GM12878 (cell line): Measurements from ENCODE around the gene CLASP1. TPM values are rescaled to one million over a fixed set of nuclear protein-coding genes. Genes with fewer than 3 reads are reported as not detected.

Experiments used
- ATAC-seq: fragments of 200-7000 bp; cut with Tn5 transposase; 3 replicates; pipeline ENCODE4 v1.9.1; 2020; ENCODE audit warnings: mild to moderate bottlenecking, moderate library complexity
- BruUV-seq: library from RNA; stranded (reverse); fragments of 400-500 nt; replicated peaks from 2 replicates; lab custom pipeline; 2021; lab: Mats Ljungman, UMichigan
- CTCF ChIA-PET: fragments of 300-600 bp; sonication (Branson Sonifier 250); formaldehyde crosslinking; extraction: SDS; loops from one replicate; lab custom pipeline; 2021; ENCODE audit warnings: inconsistent platforms; lab: Yijun Ruan, JAX
- POLR2A ChIA-PET: fragments of 350-600 bp; formaldehyde crosslinking; extraction: SDS; loops from one replicate; lab custom pipeline; 2021; ENCODE audit warnings: inconsistent platforms; lab: Charles Lee
- RAD21 ChIA-PET: fragments of 300-600 bp; sonication (Branson Sonifier 250); formaldehyde crosslinking; loops from one replicate; lab custom pipeline; 2023; ENCODE audit warnings: antibody characterized with exemption; ENCODE audit not compliant: unreplicated experiment; lab: Charles Lee
- SMC1A ChIA-PET: fragments of 300-600 bp; sonication (Branson Sonifier 250); formaldehyde crosslinking; loops from one replicate; lab custom pipeline; 2023; ENCODE audit not compliant: unreplicated experiment, uncharacterized antibody; lab: Charles Lee
- DNase-seq: peaks from one replicate; pipeline ENCODE4 v3.0.0-alpha.2; 2011; ENCODE audit warnings: low read depth, low spot score
- FAIRE-seq: peaks from 3 replicates; lab custom pipeline; 2011; peaks lifted over from hg19 to GRCh38; lab: Jason Lieb, UNC
- H2AFZ ChIP-seq: 2 replicates; pipeline ENCODE4 v1.6.0; 2011; ENCODE audit warnings: low read depth, low read length, control low read depth; ENCODE audit not compliant: control insufficient read depth
- H3K27ac ChIP-seq: 2 replicates; pipeline ENCODE4 v1.5.1; 2011; ENCODE audit warnings: control low read depth; ENCODE audit not compliant: control insufficient read depth, insufficient read depth
- H3K27me3 ChIP-seq, 2 experiments: replicated peaks in 1 of 2; 2 replicates each; pipeline versions ENCODE4 v1.6.0 to v1.6.1; 2011; ENCODE audit warnings: low read length in 1 of 2; ENCODE audit not compliant: control insufficient read depth in 2 of 2, insufficient read depth in 2 of 2
- H3K36me3 ChIP-seq, 2 experiments: 2 replicates each; pipeline ENCODE4 v1.5.1; 2011; ENCODE audit warnings: low read length in 1 of 2; ENCODE audit not compliant: control insufficient read depth in 2 of 2, insufficient read depth in 2 of 2
- H3K4me1 ChIP-seq: 2 replicates; pipeline ENCODE4 v1.6.1; 2011; ENCODE audit warnings: mild to moderate bottlenecking, low read length, moderate library complexity, mixed read lengths; ENCODE audit not compliant: control insufficient read depth, insufficient read depth
- H3K4me2 ChIP-seq: 2 replicates; pipeline ENCODE4 v1.6.0; 2011; ENCODE audit warnings: control low read depth; ENCODE audit not compliant: control insufficient read depth, insufficient read depth
- H3K4me3 ChIP-seq: fragments of 200-600 bp; sonication (generic); 2 replicates; pipeline ENCODE4 v1.5.1; 2016
- H3K79me2 ChIP-seq: 2 replicates; pipeline ENCODE4 v1.6.0; 2011; ENCODE audit warnings: low read length; ENCODE audit not compliant: control insufficient read depth, insufficient read depth
- H3K9ac ChIP-seq: 2 replicates; pipeline ENCODE4 v1.8.0; 2011; ENCODE audit warnings: low read length, control low read depth, mixed read lengths; ENCODE audit not compliant: control insufficient read depth, insufficient read depth
- H3K9me3 ChIP-seq: replicated peaks from 3 replicates; pipeline ENCODE4 v1.5.1; 2011; ENCODE audit warnings: mild to moderate bottlenecking, low read length; ENCODE audit not compliant: control insufficient read depth, insufficient read depth
- H4K20me1 ChIP-seq: 2 replicates; pipeline ENCODE4 v1.6.0; 2011; ENCODE audit not compliant: control insufficient read depth, insufficient read depth
- ETV6 ChIP-seq, 2 experiments: fragments of 450-650 bp in 1 of 2; IDR thresholded peaks in 1 of 2; conservative IDR thresholded peaks in 1 of 2; 2 replicates each; pipeline ENCODE4 v1.6.1; 2014; ENCODE audit warnings: antibody characterized with exemption in 1 of 2, borderline replicate concordance in 1 of 2, low read depth in 1 of 2, mild to moderate bottlenecking in 1 of 2, moderate library complexity in 1 of 2
- FOS ChIP-seq: IDR thresholded peaks from 3 replicates; pipeline ENCODE4 v1.6.1; 2011; ENCODE audit warnings: borderline replicate concordance; ENCODE audit not compliant: insufficient read length; ENCODE audit errors: extremely low read depth
- HDAC6 ChIP-seq: fragments of 200-600 bp; sonication (generic); IDR thresholded peaks from one replicate; pipeline ENCODE4 v1.8.0; 2017; ENCODE audit warnings: antibody characterized with exemption; ENCODE audit not compliant: unreplicated experiment
- IKZF1 ChIP-seq: fragments of 450-650 bp; conservative IDR thresholded peaks from 2 replicates; pipeline ENCODE4 v1.6.1; 2017; ENCODE audit warnings: antibody characterized with exemption, mild to moderate bottlenecking
- KLF5 ChIP-seq: fragments of 450-650 bp; IDR thresholded peaks from 2 replicates; pipeline ENCODE4 v1.6.1; 2014; ENCODE audit warnings: mild to moderate bottlenecking; ENCODE audit not compliant: partially characterized antibody
- TCF3 ChIP-seq: IDR thresholded peaks from 2 replicates; pipeline ENCODE4 v1.6.1; 2012; ENCODE audit warnings: low read depth, mild to moderate bottlenecking, low read length, borderline replicate concordance; ENCODE audit not compliant: insufficient read depth
- YBX1 ChIP-seq: fragments of 450-650 bp; IDR thresholded peaks from 2 replicates; pipeline ENCODE4 v1.6.1; 2016; ENCODE audit warnings: antibody characterized with exemption
- WGBS: methylation state at CpG from one replicate; pipeline ENCODE4 v1.1.6; 2016; ENCODE audit warnings: low lambda C conversion rate; ENCODE audit not compliant: insufficient replicate concordance, insufficient coverage; ENCODE audit errors: missing lambda C conversion rate; 5-methylcytosine and 5-hydroxymethylcytosine counted together
- in situ Hi-C: fragments of 300-500 bp; cut with MboI; formaldehyde crosslinking; loops from 9 replicates; pipeline ENCODE4 v1.14.3; 2018; ENCODE audit warnings: mixed read lengths
- intact Hi-C: fragments of 100-400 bp; cut with micrococcal nuclease; formaldehyde crosslinking; loops from one replicate; pipeline ENCODE4 v1.14.2; 2022; ENCODE audit not compliant: unreplicated experiment
- polyA plus RNA-seq, 11 experiments: library from polyadenylated mRNA; depleted of rRNA in 4 of 11; unstranded in 6 of 11; stranded (reverse) in 5 of 11; fragments of >200 nt; fragmentation: Nextera tagmentation in 4 of 11; fragmentation: Illumina TruSeq in 1 of 11; extraction: Ambion mirVana in 4 of 11; extraction: Trizol in 1 of 11; gene quantifications; 1 replicate in 1 of 11; 2 replicates in 10 of 11; pipeline versions ENCODE4 v1.2.1 to v1.2.3, GENCODE V29; 2011 to 2016; ENCODE audit warnings: inconsistent platforms in 2 of 11, missing spikeins in 2 of 11, low read depth in 1 of 11
- total RNA-seq, 4 experiments: library from RNA; depleted of rRNA in 3 of 4; stranded (reverse); fragments of >200 nt in 3 of 4; fragmentation: Illumina TruSeq in 1 of 4; extraction: Trizol in 1 of 4; gene quantifications; 2 replicates each; pipeline versions ENCODE4 v1.2.1 to v1.2.3, GENCODE V29; 2013 to 2021
- TF ChIP-seq, protein P1 (sequence below): fragments of 450-650 bp; conservative IDR thresholded peaks from 2 replicates; pipeline ENCODE4 v1.6.1; 2017; ENCODE audit warnings: mild to moderate bottlenecking, moderate library complexity
- TF ChIP-seq, protein P2 (sequence below): IDR thresholded peaks from 2 replicates; pipeline ENCODE4 v1.6.1; 2011; ENCODE audit warnings: low read depth, mild to moderate bottlenecking, low read length, moderate library complexity, borderline replicate concordance; ENCODE audit errors: extremely low read depth
- TF ChIP-seq, protein P3 (sequence below): fragments of 450-650 bp; IDR thresholded peaks from 2 replicates; pipeline ENCODE4 v1.6.1; 2017; ENCODE audit warnings: mild to moderate bottlenecking, low read depth, inconsistent platforms; ENCODE audit not compliant: poor library complexity, severe bottlenecking

Gene CLASP1
- total and polyA plus RNA-seq, 10 of the 15 experiments (the other 5 are each of a cell fraction or from before 2014, with no cell fraction given), result 1.4 to 62.4 (median 32.9) TPM

DNA sequence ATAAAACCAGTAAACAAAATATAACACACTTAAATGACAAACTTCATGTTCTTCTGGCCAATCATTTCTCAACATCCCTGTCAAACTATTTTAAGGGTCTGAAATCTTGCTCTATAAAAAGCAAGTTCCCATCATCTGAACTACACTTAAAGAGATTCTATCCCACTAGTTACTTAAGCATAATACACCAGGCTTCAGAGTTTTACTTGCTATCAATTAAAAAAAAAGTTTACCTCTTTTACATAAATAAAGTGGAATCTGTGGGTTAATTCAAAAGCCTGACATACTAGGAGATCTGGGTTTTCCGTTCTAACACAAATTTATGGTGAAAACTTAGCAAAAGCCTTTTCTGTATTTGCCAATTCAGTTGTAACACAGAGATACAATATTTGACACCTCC, 1.9 kb downstream of the CLASP1 start:
- H3K9me3 ChIP-seq, result no peaks in the 10 kb centered on the region; the same call in 2 of the 3 replicates
- H3K36me3 ChIP-seq, result no peaks in the 10 kb centered on the region
- TF ChIP-seq YBX1 (no peak), IKZF1 (no peak), KLF5 (no peak), ETV6 (conservative IDR thresholded peaks at IDR 0.05 in 1 of 2, IDR thresholded peaks at IDR 0.05 in 1 of 2; ENCODE audit: borderline replicate concordance in 1 of 2, low read depth in 1 of 2) (no peak), HDAC6 (no peak), TCF3 (no peak), FOS (no peak)
- TF ChIP-seq, protein P1, sequence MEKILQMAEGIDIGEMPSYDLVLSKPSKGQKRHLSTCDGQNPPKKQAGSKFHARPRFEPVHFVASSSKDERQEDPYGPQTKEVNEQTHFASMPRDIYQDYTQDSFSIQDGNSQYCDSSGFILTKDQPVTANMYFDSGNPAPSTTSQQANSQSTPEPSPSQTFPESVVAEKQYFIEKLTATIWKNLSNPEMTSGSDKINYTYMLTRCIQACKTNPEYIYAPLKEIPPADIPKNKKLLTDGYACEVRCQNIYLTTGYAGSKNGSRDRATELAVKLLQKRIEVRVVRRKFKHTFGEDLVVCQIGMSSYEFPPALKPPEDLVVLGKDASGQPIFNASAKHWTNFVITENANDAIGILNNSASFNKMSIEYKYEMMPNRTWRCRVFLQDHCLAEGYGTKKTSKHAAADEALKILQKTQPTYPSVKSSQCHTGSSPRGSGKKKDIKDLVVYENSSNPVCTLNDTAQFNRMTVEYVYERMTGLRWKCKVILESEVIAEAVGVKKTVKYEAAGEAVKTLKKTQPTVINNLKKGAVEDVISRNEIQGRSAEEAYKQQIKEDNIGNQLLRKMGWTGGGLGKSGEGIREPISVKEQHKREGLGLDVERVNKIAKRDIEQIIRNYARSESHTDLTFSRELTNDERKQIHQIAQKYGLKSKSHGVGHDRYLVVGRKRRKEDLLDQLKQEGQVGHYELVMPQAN, result no peak
- TF ChIP-seq, protein P2, sequence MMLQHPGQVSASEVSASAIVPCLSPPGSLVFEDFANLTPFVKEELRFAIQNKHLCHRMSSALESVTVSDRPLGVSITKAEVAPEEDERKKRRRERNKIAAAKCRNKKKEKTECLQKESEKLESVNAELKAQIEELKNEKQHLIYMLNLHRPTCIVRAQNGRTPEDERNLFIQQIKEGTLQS, result no peak
- TF ChIP-seq, protein P3, sequence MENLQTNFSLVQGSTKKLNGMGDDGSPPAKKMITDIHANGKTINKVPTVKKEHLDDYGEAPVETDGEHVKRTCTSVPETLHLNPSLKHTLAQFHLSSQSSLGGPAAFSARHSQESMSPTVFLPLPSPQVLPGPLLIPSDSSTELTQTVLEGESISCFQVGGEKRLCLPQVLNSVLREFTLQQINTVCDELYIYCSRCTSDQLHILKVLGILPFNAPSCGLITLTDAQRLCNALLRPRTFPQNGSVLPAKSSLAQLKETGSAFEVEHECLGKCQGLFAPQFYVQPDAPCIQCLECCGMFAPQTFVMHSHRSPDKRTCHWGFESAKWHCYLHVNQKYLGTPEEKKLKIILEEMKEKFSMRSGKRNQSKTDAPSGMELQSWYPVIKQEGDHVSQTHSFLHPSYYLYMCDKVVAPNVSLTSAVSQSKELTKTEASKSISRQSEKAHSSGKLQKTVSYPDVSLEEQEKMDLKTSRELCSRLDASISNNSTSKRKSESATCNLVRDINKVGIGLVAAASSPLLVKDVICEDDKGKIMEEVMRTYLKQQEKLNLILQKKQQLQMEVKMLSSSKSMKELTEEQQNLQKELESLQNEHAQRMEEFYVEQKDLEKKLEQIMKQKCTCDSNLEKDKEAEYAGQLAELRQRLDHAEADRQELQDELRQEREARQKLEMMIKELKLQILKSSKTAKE, result no peak
- peak overlapping the region; percentile 46; the same call in 1 of the 2 replicates for H3K27ac ChIP-seq
- intact Hi-C loops, result loop anchor here (5.0 kb wide), 1 partner anchor 70 kb away; no protein-coding TSS in a partner anchor
- H3K4me3 ChIP-seq, result peak overlapping the region; percentile 98
- POLR2A ChIA-PET, result interaction anchor here (1.3 to 1.5 kb wide), 2 partner anchors 48 to 118 kb away, joined by 5 to 7 read pairs; no protein-coding TSS in a partner anchor
- in situ Hi-C loops, result no loop called here
- FAIRE-seq (no peak), ATAC-seq (no peak), DNase-seq (no peak)
- H3K4me2 ChIP-seq, result peak overlapping the region; percentile 75
- WGBS, result 100% methylated on average over 1 of the region's 1 CpG
- H2AFZ ChIP-seq, result no peak overlapping the region
- peaks cover 95% of the 10 kb centered on the region for H3K79me2 ChIP-seq
- SMC1A ChIA-PET, result interaction anchor here (0.6 to 2.4 kb wide), 7 partner anchors 23 to 140 kb away, joined by 3 to 13 read pairs (median 7); partner anchors contain the start of gene RNU4ATAC
- no peaks in the 10 kb centered on the region for H3K4me1 ChIP-seq
- H4K20me1 ChIP-seq, result no peaks in the 10 kb centered on the region
- CTCF ChIA-PET, result interaction anchor here (0.9 to 3.9 kb wide), 5 partner anchors 13 to 109 kb away, joined by 3 to 18 read pairs (median 3); no protein-coding TSS in a partner anchor
- RAD21 ChIA-PET, result interaction anchor here (1.0 to 1.7 kb wide), 4 partner anchors 13 to 238 kb away, joined by 3 to 7 read pairs (median 4); no protein-coding TSS in a partner anchor
- H3K9ac ChIP-seq, result peak overlapping the region; percentile 92
- BruUV-seq, result no TSS peak
- no peaks in the 10 kb centered on the region for H3K27me3 ChIP-seq
